Activated CD8-positive, alpha-beta T cell treated with anti-CD3 and anti-CD28 coated beads for 36 hours (primary cell): ENCODE data around the gene CYLD. TPM values are rescaled to one million over a fixed set of nuclear protein-coding genes. Genes with fewer than 3 reads are reported as not detected.

Experiments used
- ATAC-seq: fragments of 200-7000 bp; cut with Tn5 transposase; one replicate; pipeline ENCODE4 v1.10.0; 2021; ENCODE audit warnings: mild to moderate bottlenecking, moderate library complexity
- CTCF ChIA-PET: fragments of 350-600 bp; sonication (Branson Sonifier 250); formaldehyde crosslinking; loops from one replicate; lab custom pipeline; 2021; ENCODE audit warnings: antibody characterized with exemption; lab: Charles Lee
- POLR2A ChIA-PET: fragments of 350-600 bp; sonication (Branson Sonifier 250); formaldehyde crosslinking; loops from one replicate; lab custom pipeline; 2021; ENCODE audit warnings: antibody characterized with exemption; lab: Charles Lee
- DNase-seq: peaks from one replicate; pipeline ENCODE4 v3.0.0-alpha.2; 2020
- H3K27ac Mint-ChIP-seq: one replicate; pipeline ENCODE4 v1.8.0; 2021; ENCODE audit warnings: mild to moderate bottlenecking, mixed read lengths
- H3K27me3 Mint-ChIP-seq: one replicate; pipeline ENCODE4 v1.8.0; 2021; ENCODE audit warnings: mixed read lengths
- H3K36me3 Mint-ChIP-seq: one replicate; pipeline ENCODE4 v1.8.0; 2021; ENCODE audit warnings: low read depth, mixed read lengths
- H3K4me1 Mint-ChIP-seq: one replicate; pipeline ENCODE4 v1.8.0; 2021; ENCODE audit warnings: low read depth, mixed read lengths
- H3K4me3 Mint-ChIP-seq: one replicate; pipeline ENCODE4 v1.8.0; 2021; ENCODE audit warnings: mild to moderate bottlenecking, moderate library complexity, mixed read lengths
- H3K9me3 Mint-ChIP-seq: one replicate; pipeline ENCODE4 v1.8.0; 2021; ENCODE audit warnings: mixed read lengths
- CTCF ChIP-seq: fragments of 200-600 bp; IDR thresholded peaks from one replicate; pipeline ENCODE4 v1.8.0; 2022; ENCODE audit warnings: antibody characterized with exemption, mild to moderate bottlenecking
- intact Hi-C: fragments of 100-400 bp; cut with micrococcal nuclease; formaldehyde crosslinking; loops from one replicate; pipeline ENCODE4 v1.10.0; 2022
- total RNA-seq, 2 experiments: library from RNA; stranded (reverse); gene quantifications; one replicate each; pipeline ENCODE4 v1.2.3, GENCODE V29; 2021

Gene CYLD
- total RNA-seq, 2 experiments from 2014 or later: 86.4 to 94.4 TPM

- ATAC-seq: no peak
- intact Hi-C loops: loop anchor here (5.0 kb wide), 1 partner anchor 47 kb away; the partner anchor contains the start of gene CYLD
- Mint-ChIP-seq H3K36me3 (no peaks in the 10 kb centered on the region), H3K9me3 (no peaks in the 10 kb centered on the region), H3K27ac (peak overlapping the region; percentile 60), H3K4me1 (peaks cover 67% of the 10 kb centered on the region), H3K4me3 (no peak overlapping the region), H3K27me3 (peaks cover 8% of the 10 kb centered on the region)
- TF ChIP-seq CTCF: no peak
- CTCF ChIA-PET: interaction anchor here (1.0 to 2.0 kb wide), 5 partner anchors 10 to 52 kb away, joined by 3 to 7 read pairs (median 3); no protein-coding TSS in a partner anchor
- POLR2A ChIA-PET: interaction anchor here (1.3 to 3.5 kb wide), 2 partner anchors 9 to 14 kb away, joined by 7 to 19 read pairs; partner anchors contain the start of gene SNX20
- no peak for DNase-seq
These were observed 46.6 kb upstream of the CYLD start for GRCh38 chr16:50695017-50696000.

GRCh38 chr16:50696126-50696525 is 45.8 kb upstream of the CYLD start:
- Mint-ChIP-seq H3K27ac (peak overlapping the region; percentile 60), H3K4me3 (no peak overlapping the region), H3K27me3 (peaks cover 8% of the 10 kb centered on the region), H3K9me3 (no peaks in the 10 kb centered on the region), H3K36me3 (no peaks in the 10 kb centered on the region), H3K4me1 (peaks cover 69% of the 10 kb centered on the region)
- ATAC-seq (no peak), DNase-seq (no peak)
- ChIA-PET CTCF (interaction anchor here (1.1 to 2.0 kb wide), 9 partner anchors 11 to 51 kb away, joined by 3 to 7 read pairs (median 3); partner anchors contain the start of gene SNX20), POLR2A (interaction anchor here (0.6 to 3.5 kb wide), 3 partner anchors 10 to 47 kb away, joined by 3 to 19 read pairs (median 4); no protein-coding TSS in a partner anchor)
- intact Hi-C loops: loop anchor here (5.0 kb wide), 1 partner anchor 46 kb away; the partner anchor contains the start of gene CYLD
- no peak for TF ChIP-seq CTCF

- Mint-ChIP-seq H3K4me3 (no peak overlapping the region), H3K36me3 (no peaks in the 10 kb centered on the region), H3K9me3 (no peaks in the 10 kb centered on the region), H3K4me1 (peaks cover 69% of the 10 kb centered on the region), H3K27ac (peak overlapping the region; percentile 90), H3K27me3 (peaks cover 8% of the 10 kb centered on the region)
- TF ChIP-seq CTCF: no peak
- DNase-seq: peak; percentile 63
- intact Hi-C loops: loop anchor here (5.0 kb wide), 1 partner anchor 46 kb away; the partner anchor contains the start of gene CYLD
- ChIA-PET CTCF (interaction anchor here (1.1 to 2.0 kb wide), 8 partner anchors 12 to 50 kb away, joined by 3 to 7 read pairs (median 4); partner anchors contain the start of gene SNX20), POLR2A (interaction anchor here (0.6 to 3.5 kb wide), 5 partner anchors 11 to 47 kb away, joined by 3 to 19 read pairs (median 4); partner anchors contain the start of gene SNX20)
- ATAC-seq: peak; percentile 35
These were observed 45.1 kb upstream of the CYLD start for GRCh38 chr16:50696575-50697420.

- DNase-seq (no peak), ATAC-seq (no peak)
- peak overlapping the region; percentile 90 for H3K27ac Mint-ChIP-seq
- H3K36me3 Mint-ChIP-seq: no peaks in the 10 kb centered on the region
- POLR2A ChIA-PET: interaction anchor here (1.1 to 3.5 kb wide), 5 partner anchors 11 to 46 kb away, joined by 3 to 19 read pairs (median 4); partner anchors contain the start of gene SNX20
- intact Hi-C loops: loop anchor here (5.0 kb wide), 1 partner anchor 45 kb away; the partner anchor contains the start of gene CYLD
- H3K4me1 Mint-ChIP-seq: peaks cover 68% of the 10 kb centered on the region
- H3K4me3 Mint-ChIP-seq: peak overlapping the region; percentile 68
- TF ChIP-seq CTCF: no peak
- CTCF ChIA-PET: interaction anchor here (1.1 to 1.5 kb wide), 4 partner anchors 12 to 50 kb away, joined by 3 to 5 read pairs (median 4); partner anchors contain the start of gene SNX20
- H3K9me3 Mint-ChIP-seq: no peaks in the 10 kb centered on the region
- peaks cover 8% of the 10 kb centered on the region for H3K27me3 Mint-ChIP-seq
These were observed 44.5 kb upstream of the CYLD start for GRCh38 chr16:50697421-50697715.
